ENCODE results near the gene SMIM23. TPM values are rescaled to one million over a fixed set of nuclear protein-coding genes. Genes with fewer than 3 reads are reported as not detected.

Gene SMIM23
- total RNA-seq, 1 experiment from 2014 or later = not detected

- Histone ChIP-seq H3K79me2 (ENCODE audit: low read length) (no peaks in the 10 kb centered on the region), H4K20me1 (ENCODE audit: low read length) (no peaks in the 10 kb centered on the region), H3K9ac (ENCODE audit: low read length) (no peak overlapping the region), H3K36me3 (ENCODE audit: low read depth, low read length) (no peaks in the 10 kb centered on the region), H3K4me3 (ENCODE audit: low read length) (no peak overlapping the region), H3K4me1 (ENCODE audit: insufficient read depth, low read length) (no peaks in the 10 kb centered on the region), H3K4me2 (ENCODE audit: low read length) (no peak overlapping the region), H3K9me3 (ENCODE audit: low read length) (peaks cover 4% of the 10 kb centered on the region; the same call in 1 of the 2 replicates), H3F3A (ENCODE audit: low read length, unreplicated experiment) (no peaks in the 10 kb centered on the region), H3K9me2 (replicated peaks; ENCODE audit: low read length) (no peaks in the 10 kb centered on the region), H3K27ac (ENCODE audit: low read length) (no peak overlapping the region), H3K27me3 (ENCODE audit: low read length) (peaks cover 36% of the 10 kb centered on the region), H2AFZ (ENCODE audit: low read length) (no peak overlapping the region)
- BruUV-seq (replicated peaks) = no TSS peak
- TF ChIP-seq EZH2phosphoT487 (IDR thresholded peaks at IDR 0.05; ENCODE audit: borderline replicate concordance, low read length) = no peak
- TF ChIP-seq CTCF (conservative IDR thresholded peaks at IDR 0.05; ENCODE audit: low read depth, low read length) = no peak
- no peak for TF ChIP-seq EZH2 (IDR thresholded peaks at IDR 0.05; ENCODE audit: low read length, unreplicated experiment)
- ChIA-PET POLR2A (ENCODE audit: unreplicated experiment) (no interaction called here), CTCF (no interaction called here)
- no peak for ATAC-seq
- DNase-seq = no peak
- intact Hi-C loops (cut with micrococcal nuclease) = no loop called here
Measured at GRCh38 chr5:171766875-171767274, 18.7 kb upstream of the SMIM23 start.

GRCh38 chr5:171770153-171770552, 15.5 kb upstream of the SMIM23 start:
- BruUV-seq (replicated peaks) = no TSS peak
- intact Hi-C loops (cut with micrococcal nuclease) = no loop called here
- H3K4me3 ChIP-seq (ENCODE audit: low read length) = no peak overlapping the region
- no peak overlapping the region for H2AFZ ChIP-seq (ENCODE audit: low read length)
- H3K4me2 ChIP-seq (ENCODE audit: low read length) = no peak overlapping the region
- no peaks in the 10 kb centered on the region for H3K36me3 ChIP-seq (ENCODE audit: low read depth, low read length)
- CTCF ChIA-PET = no interaction called here
- TF ChIP-seq CTCF (conservative IDR thresholded peaks at IDR 0.05; ENCODE audit: low read depth, low read length) = peak; percentile 17; the same call in 1 of the 2 replicates
- no peak for TF ChIP-seq EZH2phosphoT487 (IDR thresholded peaks at IDR 0.05; ENCODE audit: borderline replicate concordance, low read length)
- no peaks in the 10 kb centered on the region for H3K79me2 ChIP-seq (ENCODE audit: low read length)
- POLR2A ChIA-PET (ENCODE audit: unreplicated experiment) = no interaction called here
- ATAC-seq (peak; percentile 54; the same call in 1 of the 2 replicates), DNase-seq (no peak)
- H3K9me2 ChIP-seq (replicated peaks; ENCODE audit: low read length) = no peaks in the 10 kb centered on the region
- H3K9ac ChIP-seq (ENCODE audit: low read length) = no peak overlapping the region
- H3K4me1 ChIP-seq (ENCODE audit: insufficient read depth, low read length) = no peaks in the 10 kb centered on the region
- peaks cover 4% of the 10 kb centered on the region; the same call in 1 of the 2 replicates for H3K9me3 ChIP-seq (ENCODE audit: low read length)
- no peak overlapping the region for H3K27ac ChIP-seq (ENCODE audit: low read length)
- no peaks in the 10 kb centered on the region for H3F3A ChIP-seq (ENCODE audit: low read length, unreplicated experiment)
- no peaks in the 10 kb centered on the region for H4K20me1 ChIP-seq (ENCODE audit: low read length)
- H3K27me3 ChIP-seq (ENCODE audit: low read length) = peaks cover 18% of the 10 kb centered on the region

GRCh38 chr5:171771856-171772255, 13.8 kb upstream of the SMIM23 start:
- no peak overlapping the region for H3K4me3 ChIP-seq (ENCODE audit: low read length)
- BruUV-seq (replicated peaks) = no TSS peak
- no peaks in the 10 kb centered on the region for H3K36me3 ChIP-seq (ENCODE audit: low read depth, low read length)
- H3K9ac ChIP-seq (ENCODE audit: low read length) = no peak overlapping the region
- H3F3A ChIP-seq (ENCODE audit: low read length, unreplicated experiment) = no peaks in the 10 kb centered on the region
- intact Hi-C loops (cut with micrococcal nuclease) = no loop called here
- no peak overlapping the region for H3K27ac ChIP-seq (ENCODE audit: low read length)
- ChIA-PET CTCF (no interaction called here), POLR2A (ENCODE audit: unreplicated experiment) (no interaction called here)
- H3K4me1 ChIP-seq (ENCODE audit: insufficient read depth, low read length) = no peaks in the 10 kb centered on the region
- no peak overlapping the region for H2AFZ ChIP-seq (ENCODE audit: low read length)
- no peaks in the 10 kb centered on the region for H3K79me2 ChIP-seq (ENCODE audit: low read length)
- H3K27me3 ChIP-seq (ENCODE audit: low read length) = peaks cover 5% of the 10 kb centered on the region; the same call in 1 of the 2 replicates
- DNase-seq (no peak), ATAC-seq (no peak)
- H4K20me1 ChIP-seq (ENCODE audit: low read length) = no peaks in the 10 kb centered on the region
- TF ChIP-seq EZH2 (IDR thresholded peaks at IDR 0.05; ENCODE audit: low read length, unreplicated experiment) = no peak
- no peak for TF ChIP-seq CTCF (conservative IDR thresholded peaks at IDR 0.05; ENCODE audit: low read depth, low read length)
- no peak for TF ChIP-seq EZH2phosphoT487 (IDR thresholded peaks at IDR 0.05; ENCODE audit: borderline replicate concordance, low read length)
- no peaks in the 10 kb centered on the region for H3K9me2 ChIP-seq (replicated peaks; ENCODE audit: low read length)
- no peak overlapping the region for H3K4me2 ChIP-seq (ENCODE audit: low read length)
- peaks cover 4% of the 10 kb centered on the region; the same call in 1 of the 2 replicates for H3K9me3 ChIP-seq (ENCODE audit: low read length)
